Measurements from ENCODE around the gene DNAJC30.

DNAJC30 gene

GRCh38 chr7:73647725-73648592 is 35.3 kb downstream of the DNAJC30 start:
- DNase-seq (ENCODE audit: low spot score) = peak; percentile 14

- DNase-seq (ENCODE audit: low spot score) = no peak
Measured at GRCh38 chr7:73646785-73647724, 36.2 kb downstream of the DNAJC30 start.

- DNase-seq (ENCODE audit: low spot score) = no peak
Measured at GRCh38 chr7:73645643-73646174, 37.5 kb downstream of the DNAJC30 start.

- DNase-seq (ENCODE audit: low spot score) = no peak
Measured at GRCh38 chr7:73644688-73645286, 38.5 kb downstream of the DNAJC30 start.

GRCh38 chr7:73642834-73643233 is 40.4 kb downstream of the DNAJC30 start:
- no peak for DNase-seq (ENCODE audit: low spot score)

GRCh38 chr7:73638911-73639310 is 44.3 kb downstream of the DNAJC30 start:
- DNase-seq (ENCODE audit: low spot score) = no peak

GRCh38 chr7:73635428-73636200 is 47.6 kb downstream of the DNAJC30 start:
- DNase-seq (ENCODE audit: low spot score) = no peak

GRCh38 chr7:73633844-73634243 is 49.4 kb downstream of the DNAJC30 start:
- no peak for DNase-seq (ENCODE audit: low spot score)

- DNase-seq (ENCODE audit: low spot score) = no peak
Measured at GRCh38 chr7:73633323-73633722, 49.9 kb downstream of the DNAJC30 start.

GRCh38 chr7:73631558-73631957 is 51.7 kb downstream of the DNAJC30 start:
- DNase-seq (ENCODE audit: low spot score) = no peak
